ENCODE measurements around the gene MAGOHB. TPM values are rescaled to one million over a fixed set of nuclear protein-coding genes. Genes with fewer than 3 reads are reported as not detected.
A peak's percentile ranks its signal among the peaks of the same experiment; 100 is the strongest.

The MAGOHB gene
- total and polyA plus RNA-seq, 4 experiments from 2014 or later: 19.3 to 58.2 (median 36.0) TPM

DNA sequence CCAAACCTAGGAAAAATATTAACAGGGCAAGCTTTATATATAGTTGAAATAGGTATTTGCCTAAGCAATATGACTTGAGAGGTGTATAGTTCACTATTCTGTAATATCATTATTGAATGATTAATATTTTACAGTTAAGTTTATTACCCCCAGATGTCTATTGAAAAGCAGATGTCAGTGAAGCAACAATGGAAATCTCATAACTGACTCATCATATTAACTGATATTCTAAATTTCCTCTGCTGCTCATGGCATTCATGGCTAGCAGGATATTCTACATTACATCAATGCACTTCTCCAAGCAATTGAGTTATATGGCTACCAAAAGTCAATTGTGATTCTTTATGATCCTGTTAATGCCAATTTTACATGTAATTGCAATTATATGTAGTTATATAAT is 9.7 kb upstream of the MAGOHB start:
- H3K27me3 Mint-ChIP-seq: peaks cover 19 to 26% of the 10 kb centered on the region in 2 donors
- Histone ChIP-seq H3K4me1 (ENCODE audit: insufficient read depth, low read length) (no peaks in the 10 kb centered on the region), H3K27ac (ENCODE audit: low read depth, low read length) (no peak overlapping the region), H3K4me3 (ENCODE audit: low read length in 2 of 2) (no peak overlapping the region), H3K9me3 (ENCODE audit: control insufficient read depth in 1 of 2, low read length in 2 of 2) (no peaks in the 10 kb centered on the region), H3K36me3 (ENCODE audit: insufficient read depth, low read length) (no peaks in the 10 kb centered on the region), H3K27me3 (ENCODE audit: insufficient read depth, low read length) (peaks cover 5% of the 10 kb centered on the region)
- intact Hi-C loops (cut with micrococcal nuclease): no loop called here
- H3K4me1 Mint-ChIP-seq: no peaks in the 10 kb centered on the region
- ChIA-PET POLR2A (ENCODE audit: partially characterized antibody) (no interaction called here), CTCF (ENCODE audit: partially characterized antibody) (no interaction called here)
- no peak overlapping the region for H3K27ac Mint-ChIP-seq
- no peaks in the 10 kb centered on the region for H3K36me3 Mint-ChIP-seq
- no peaks in the 10 kb centered on the region for H3K9me3 Mint-ChIP-seq
- no peak for DNase-seq
- H3K4me3 Mint-ChIP-seq: no peak overlapping the region

DNA sequence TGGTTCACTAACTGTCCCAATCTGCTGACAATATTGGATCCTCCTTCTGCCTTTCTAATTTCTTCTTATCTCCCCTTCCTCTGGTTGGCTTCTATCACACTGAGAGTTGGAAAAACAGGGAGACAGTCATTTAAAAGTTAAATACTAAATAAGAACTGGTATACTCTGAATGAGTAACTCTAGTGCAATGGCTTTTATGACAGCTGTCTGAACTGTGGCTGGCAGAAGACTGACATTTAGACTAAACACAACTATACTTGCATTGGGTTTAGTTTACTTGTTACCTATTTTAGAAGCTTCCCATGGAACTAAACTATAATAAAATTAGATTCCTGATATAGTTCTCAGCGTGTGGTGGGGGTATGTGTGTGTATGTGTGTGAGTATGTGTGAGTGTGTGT is 7.9 kb upstream of the MAGOHB start:
- intact Hi-C loops (cut with micrococcal nuclease): no loop called here
- H3K4me3 Mint-ChIP-seq: no peak overlapping the region

DNA sequence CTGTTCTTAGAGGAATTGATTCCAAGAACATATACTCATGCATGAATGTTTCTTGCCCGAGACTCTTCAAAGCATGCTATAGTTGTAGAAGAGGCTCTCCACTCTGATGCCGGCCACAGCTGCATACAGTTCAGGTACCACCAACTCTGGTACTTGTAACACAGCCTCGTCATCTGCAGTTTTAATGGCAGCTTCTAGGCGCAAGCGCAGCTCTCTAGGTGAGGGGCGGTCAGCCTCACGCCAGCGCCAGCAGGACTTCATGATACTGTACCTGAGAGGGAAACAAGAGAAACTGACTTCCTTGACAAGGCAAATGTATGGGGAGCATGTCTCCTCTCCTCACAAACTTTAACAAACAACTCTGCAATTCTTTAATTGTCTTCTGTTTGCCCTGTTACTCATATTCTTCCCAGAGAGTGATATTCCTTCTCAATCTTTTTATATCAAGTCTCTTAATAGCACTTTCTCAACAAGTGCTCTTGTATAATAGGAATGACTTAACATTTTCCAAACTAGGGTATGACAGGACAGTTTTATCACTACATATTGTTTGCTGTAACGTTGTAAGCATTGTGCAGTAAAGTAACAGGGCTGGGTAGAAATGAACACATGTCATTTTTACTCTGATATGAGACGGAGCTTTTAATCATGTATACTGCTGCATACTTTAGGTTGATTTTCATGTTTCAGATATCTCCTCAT is 6.8 kb upstream of the MAGOHB start:
- Mint-ChIP-seq H3K4me1 (no peaks in the 10 kb centered on the region), H3K27ac (no peak overlapping the region), H3K4me3 (no peak overlapping the region), H3K9me3 (no peaks in the 10 kb centered on the region), H3K27me3 (peaks cover 15 to 16% of the 10 kb centered on the region in 2 donors), H3K36me3 (no peaks in the 10 kb centered on the region)
- DNase-seq: no peak
- Histone ChIP-seq H3K27ac (ENCODE audit: low read depth, low read length) (no peak overlapping the region), H3K9me3 (ENCODE audit: control insufficient read depth in 1 of 2, low read length in 2 of 2) (no peaks in the 10 kb centered on the region), H3K36me3 (ENCODE audit: insufficient read depth, low read length) (no peaks in the 10 kb centered on the region), H3K27me3 (ENCODE audit: insufficient read depth, low read length) (no peaks in the 10 kb centered on the region), H3K4me1 (ENCODE audit: insufficient read depth, low read length) (no peaks in the 10 kb centered on the region), H3K4me3 (ENCODE audit: low read length in 2 of 2) (no peak overlapping the region)
- intact Hi-C loops (cut with micrococcal nuclease): no loop called here
- ChIA-PET POLR2A (ENCODE audit: partially characterized antibody) (no interaction called here), CTCF (ENCODE audit: partially characterized antibody) (no interaction called here)

More for the DNA sequence above, 7.9 kb upstream of the MAGOHB start:
- Histone ChIP-seq H3K36me3 (ENCODE audit: insufficient read depth, low read length) (no peaks in the 10 kb centered on the region), H3K9me3 (ENCODE audit: control insufficient read depth in 1 of 2, low read length in 2 of 2) (no peaks in the 10 kb centered on the region), H3K4me3 (ENCODE audit: low read length in 2 of 2) (no peak overlapping the region), H3K4me1 (ENCODE audit: insufficient read depth, low read length) (no peaks in the 10 kb centered on the region), H3K27me3 (ENCODE audit: insufficient read depth, low read length) (no peaks in the 10 kb centered on the region), H3K27ac (ENCODE audit: low read depth, low read length) (no peak overlapping the region)
- Mint-ChIP-seq H3K27me3 (peaks cover 17 to 18% of the 10 kb centered on the region in 2 donors), H3K9me3 (no peaks in the 10 kb centered on the region), H3K4me1 (no peaks in the 10 kb centered on the region), H3K36me3 (no peaks in the 10 kb centered on the region), H3K27ac (no peak overlapping the region)
- CTCF ChIA-PET (ENCODE audit: partially characterized antibody): no interaction called here
- POLR2A ChIA-PET (ENCODE audit: partially characterized antibody): no interaction called here
- DNase-seq: no peak

DNA sequence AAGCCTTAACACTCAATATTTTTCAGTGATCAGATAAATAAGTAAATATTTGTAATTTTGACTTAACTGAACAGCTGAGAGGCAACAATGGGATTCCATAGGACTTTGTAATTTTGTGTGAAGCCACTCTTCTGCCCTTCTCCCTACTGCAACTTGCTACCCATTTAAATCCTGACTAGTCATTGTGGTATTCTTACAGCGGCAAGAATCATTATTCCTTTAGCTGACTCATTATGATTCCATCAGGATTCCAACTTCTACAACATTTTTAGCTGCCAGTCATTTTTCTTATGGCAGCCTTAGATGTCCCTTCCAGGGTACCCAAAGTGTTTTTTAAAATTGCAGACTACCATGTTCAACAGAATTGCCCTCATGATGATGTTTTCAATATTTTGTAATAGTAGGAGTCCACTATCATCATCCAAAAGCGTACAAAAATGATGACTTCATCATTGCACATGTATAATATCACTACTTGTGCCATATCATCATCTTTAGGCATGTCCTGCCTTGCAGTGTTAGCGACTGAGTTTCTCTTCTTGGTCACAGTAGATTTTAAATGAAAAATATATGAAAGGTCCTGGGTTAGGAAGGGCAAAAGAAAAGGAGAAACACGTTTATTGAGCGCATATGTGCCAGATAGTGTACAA is 5.1 kb upstream of the MAGOHB start:
- Histone ChIP-seq H3K4me3 (ENCODE audit: low read length in 2 of 2) (no peak overlapping the region), H3K27ac (ENCODE audit: low read depth, low read length) (no peak overlapping the region), H3K36me3 (ENCODE audit: insufficient read depth, low read length) (no peaks in the 10 kb centered on the region), H3K27me3 (ENCODE audit: insufficient read depth, low read length) (no peaks in the 10 kb centered on the region), H3K4me1 (ENCODE audit: insufficient read depth, low read length) (peaks cover 8% of the 10 kb centered on the region), H3K9me3 (ENCODE audit: control insufficient read depth in 1 of 2, low read length in 2 of 2) (no peaks in the 10 kb centered on the region)
- ChIA-PET CTCF (ENCODE audit: partially characterized antibody) (no interaction called here), POLR2A (ENCODE audit: partially characterized antibody) (no interaction called here)
- Mint-ChIP-seq H3K27ac (no peak overlapping the region), H3K9me3 (peaks cover 0 to under 1% (median 0%) of the 10 kb centered on the region in 8 donors), H3K4me3 (no peak overlapping the region), H3K4me1 (peaks cover 6 to 9% (median 6%) of the 10 kb centered on the region in 4 donors), H3K27me3 (peaks cover 16 to 18% of the 10 kb centered on the region in 2 donors), H3K36me3 (peaks cover under 1 to 5% of the 10 kb centered on the region in 2 donors)
- intact Hi-C loops (cut with micrococcal nuclease): no loop called here
- DNase-seq: no peak

DNA sequence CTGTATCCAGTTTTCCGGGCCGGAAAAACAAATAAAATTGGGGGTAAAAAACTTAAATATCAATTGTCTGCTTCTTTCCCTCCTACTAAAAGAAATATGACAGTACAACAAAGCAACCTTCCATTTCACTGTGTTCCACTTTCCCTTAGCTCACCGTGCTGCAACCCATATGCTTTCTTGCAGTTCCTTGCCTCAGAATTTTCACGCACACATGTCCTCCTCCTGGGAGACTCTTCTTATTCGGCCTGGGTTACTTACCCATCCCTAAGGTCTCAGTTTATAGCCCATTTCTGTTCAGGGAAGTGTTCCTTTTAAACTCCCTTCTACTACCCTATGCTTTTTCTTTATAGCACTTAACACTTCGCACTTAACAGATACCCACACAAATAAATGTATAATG is 4.5 kb upstream of the MAGOHB start:
- Mint-ChIP-seq H3K9me3 (peaks cover 0 to 4% (median 0%) of the 10 kb centered on the region in 8 donors), H3K36me3 (peaks cover 3 to 9% of the 10 kb centered on the region in 2 donors), H3K27me3 (peaks cover 15 to 20% of the 10 kb centered on the region in 2 donors), H3K4me1 (peaks cover 9 to 15% (median 11%) of the 10 kb centered on the region in 4 donors), H3K27ac (no peak overlapping the region), H3K4me3 (no peak overlapping the region)
- no peak overlapping the region for H3K27ac ChIP-seq (ENCODE audit: low read depth, low read length)
- intact Hi-C loops (cut with micrococcal nuclease): no loop called here
- no peak for DNase-seq
- ChIA-PET CTCF (ENCODE audit: partially characterized antibody) (no interaction called here), POLR2A (ENCODE audit: partially characterized antibody) (no interaction called here)
- no peaks in the 10 kb centered on the region for H3K36me3 ChIP-seq (ENCODE audit: insufficient read depth, low read length)
- H3K9me3 ChIP-seq (ENCODE audit: control insufficient read depth in 1 of 2, low read length in 2 of 2): no peaks in the 10 kb centered on the region
- H3K27me3 ChIP-seq (ENCODE audit: insufficient read depth, low read length): no peaks in the 10 kb centered on the region
- H3K4me3 ChIP-seq (ENCODE audit: low read length in 2 of 2): no peak overlapping the region
- H3K4me1 ChIP-seq (ENCODE audit: insufficient read depth, low read length): peaks cover 9% of the 10 kb centered on the region

DNA sequence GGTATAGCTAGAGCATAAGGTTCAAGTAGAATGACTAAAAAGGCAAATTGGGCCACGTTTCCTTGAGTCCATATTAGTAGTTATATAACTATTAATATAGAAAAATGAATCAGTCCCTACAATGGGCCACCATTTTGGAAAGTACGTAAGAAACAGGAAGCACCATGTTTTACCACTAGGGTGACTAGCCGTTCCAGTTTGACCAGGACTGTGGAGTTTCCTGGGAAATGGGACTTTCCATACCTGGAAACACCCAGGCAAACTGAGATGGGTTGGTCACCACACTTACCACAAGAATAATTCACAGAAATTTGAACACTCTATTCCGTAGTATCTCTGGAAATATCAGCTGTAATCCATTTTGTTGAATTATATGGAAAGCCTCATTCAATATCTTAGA is 2.1 kb upstream of the MAGOHB start:
- CTCF ChIA-PET (ENCODE audit: partially characterized antibody): no interaction called here
- Mint-ChIP-seq H3K27ac (no peak overlapping the region), H3K27me3 (peaks cover 14 to 15% of the 10 kb centered on the region in 2 donors), H3K4me3 (peak overlapping the region in 3 of 8 donors; percentile 33 to 54 (median 45)), H3K9me3 (peaks cover 0 to 4% (median 0%) of the 10 kb centered on the region in 8 donors), H3K4me1 (peaks cover 18 to 35% (median 25%) of the 10 kb centered on the region in 4 donors), H3K36me3 (peaks cover 7 to 13% of the 10 kb centered on the region in 2 donors)
- DNase-seq: no peak
- H3K4me3 ChIP-seq (ENCODE audit: low read length in 2 of 2): no peak overlapping the region
- H3K9me3 ChIP-seq (ENCODE audit: control insufficient read depth in 1 of 2, low read length in 2 of 2): no peaks in the 10 kb centered on the region
- H3K27ac ChIP-seq (ENCODE audit: low read depth, low read length): no peak overlapping the region
- H3K27me3 ChIP-seq (ENCODE audit: insufficient read depth, low read length): no peaks in the 10 kb centered on the region
- H3K4me1 ChIP-seq (ENCODE audit: insufficient read depth, low read length): peaks cover 22% of the 10 kb centered on the region
- intact Hi-C loops (cut with micrococcal nuclease): no loop called here
- POLR2A ChIA-PET (ENCODE audit: partially characterized antibody): no interaction called here
- H3K36me3 ChIP-seq (ENCODE audit: insufficient read depth, low read length): no peaks in the 10 kb centered on the region

DNA sequence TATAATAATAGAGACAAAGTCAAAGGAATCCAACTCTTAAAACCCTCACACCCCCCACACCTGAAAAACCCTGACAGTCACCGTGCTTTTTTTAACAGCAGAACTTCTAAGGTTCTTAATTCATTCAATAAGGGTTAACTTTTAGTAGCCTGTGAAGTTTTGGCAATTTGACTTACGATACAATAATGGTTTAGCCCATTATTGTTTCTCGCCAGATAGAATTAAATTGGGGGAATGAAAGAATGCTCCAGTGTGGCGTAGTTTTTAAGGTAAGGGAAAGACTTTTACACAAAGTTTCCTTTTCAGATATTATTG is 604 bp upstream of the MAGOHB start:
- no peaks in the 10 kb centered on the region for H3K9me3 ChIP-seq (ENCODE audit: control insufficient read depth in 1 of 2, low read length in 2 of 2)
- no peak for DNase-seq
- H3K4me3 Mint-ChIP-seq: peak overlapping the region; percentile 99 to 100 (median 100)
- POLR2A ChIA-PET (ENCODE audit: partially characterized antibody): interaction anchor here (0.8 to 2.5 kb wide), 4 partner anchors 250 to 557 kb away, joined by 3 to 18 read pairs (median 9); partner anchors contain the start of genes GABARAPL1 and SMIM10L1
- peaks cover 9 to 10% of the 10 kb centered on the region in 2 donors for H3K27me3 Mint-ChIP-seq
- H3K9me3 Mint-ChIP-seq: peaks cover 0 to 4% (median 0%) of the 10 kb centered on the region in 8 donors
- peak overlapping the region; percentile 93 for H3K27ac ChIP-seq (ENCODE audit: low read depth, low read length)
- intact Hi-C loops (cut with micrococcal nuclease): loop anchor here (5.0 kb wide), 2 partner anchors 558 to 747 kb away; partner anchors contain the start of genes CLEC2B and SMIM10L1
- peaks cover 9% of the 10 kb centered on the region for H3K36me3 ChIP-seq (ENCODE audit: insufficient read depth, low read length)
- no peaks in the 10 kb centered on the region for H3K27me3 ChIP-seq (ENCODE audit: insufficient read depth, low read length)
- peaks cover 20 to 36% (median 27%) of the 10 kb centered on the region in 4 donors for H3K4me1 Mint-ChIP-seq
- peak overlapping the region; percentile 99 to 100 (median 100) for H3K27ac Mint-ChIP-seq
- CTCF ChIA-PET (ENCODE audit: partially characterized antibody): no interaction called here
- H3K36me3 Mint-ChIP-seq: peaks cover 15 to 23% of the 10 kb centered on the region in 2 donors
- peak overlapping the region; percentile 92 to 96 for H3K4me3 ChIP-seq (ENCODE audit: low read length in 2 of 2)
- peaks cover 22% of the 10 kb centered on the region for H3K4me1 ChIP-seq (ENCODE audit: insufficient read depth, low read length)

All from CD4-positive, alpha-beta memory T cell (primary cell).